H1 (cell line): ENCODE measurements around the gene ICAM5. TPM values are rescaled to one million over a fixed set of nuclear protein-coding genes. Genes with fewer than 3 reads are reported as not detected.

Experiments used
- CHD7 ChIP-seq: fragments of 300-600 bp; sonication (generic); IDR thresholded peaks from 2 replicates; pipeline ENCODE4 v1.7.1; 2012; ENCODE audit warnings: low read length, moderate library complexity, mild to moderate bottlenecking, inconsistent platforms; ENCODE audit not compliant: insufficient replicate concordance
- NANOG ChIP-seq: IDR thresholded peaks from 2 replicates; pipeline ENCODE4 v1.6.1; 2011; ENCODE audit warnings: low read length, low read depth, mild to moderate bottlenecking, inconsistent platforms; ENCODE audit not compliant: insufficient read depth, poor library complexity, severe bottlenecking
- POLR2A ChIP-seq, 2 experiments: IDR thresholded peaks; 1 replicate in 1 of 2; 2 replicates in 1 of 2; pipeline ENCODE4 v1.6.1; 2011; ENCODE audit warnings: low read depth in 2 of 2, low read length in 2 of 2, mild to moderate bottlenecking in 2 of 2; ENCODE audit errors: control extremely low read depth in 1 of 2
- YY1 ChIP-seq: IDR thresholded peaks from 2 replicates; pipeline ENCODE4 v1.6.1; 2011; ENCODE audit warnings: low read depth, mild to moderate bottlenecking, low read length
- polyA plus RNA-seq, 7 experiments: library from polyadenylated mRNA; depleted of rRNA in 3 of 7; stranded (reverse) in 5 of 7; unstranded in 2 of 7; fragments of >200 nt in 5 of 7; fragments of 200-250 nt in 2 of 7; gene quantifications; 1 replicate in 5 of 7; 2 replicates in 1 of 7; 4 replicates in 1 of 7; pipeline versions ENCODE4 v1.2.1 to v1.2.3, GENCODE V29; 2011 to 2013; ENCODE audit warnings: missing spikeins in 2 of 7, mixed read lengths in 2 of 7
- total RNA-seq: library from RNA; stranded (reverse); fragmentation: NEBNext Ultra II Directional; extraction: Animal tissue kit (Norgen Biotek cat#: 25700); gene quantifications from 2 replicates; pipeline ENCODE4 v1.2.1, GENCODE V29; 2021

The ICAM5 gene
- total and polyA plus RNA-seq, 2 of the 8 experiments (the other 6 are each of a cell fraction or from before 2014, with no cell fraction given) = 3.9 to 4.8 TPM

- TF ChIP-seq CHD7 = no peak
- no peak for TF ChIP-seq YY1
- no peak for TF ChIP-seq NANOG
- no peak for TF ChIP-seq POLR2A (IDR thresholded peaks at IDR 0.05; ENCODE audit: control extremely low read depth in 1 of 2, low read depth in 2 of 2, low read length in 2 of 2)
- TF ChIP-seq, all 59 proteins: peak for 0
Measured at GRCh38 chr19:10338940-10339339, 49.2 kb downstream of the ICAM5 start (continued).
